IPS-20b (cell line): Measurements from ENCODE around the gene SHOX.
"Not testable (repeated sequence)": the region's sequence is repeated elsewhere in the genome, so short reads cannot be mapped to it uniquely, and the experiment has no call there.

Source experiments
- H3K27ac ChIP-seq: one replicate; pipeline ENCODE4 v1.5.1; 2013; ENCODE audit warnings: low read length
- H3K27me3 ChIP-seq: 2 replicates; pipeline ENCODE4 v1.6.1; 2013; ENCODE audit warnings: mild to moderate bottlenecking, low read length, inconsistent platforms; ENCODE audit not compliant: insufficient read depth
- H3K36me3 ChIP-seq: 2 replicates; pipeline ENCODE4 v1.6.1; 2013; ENCODE audit warnings: low read depth, mild to moderate bottlenecking, inconsistent platforms, low read length, moderate library complexity; ENCODE audit not compliant: insufficient read depth
- H3K4me1 ChIP-seq: 2 replicates; pipeline ENCODE4 v1.6.1; 2013; ENCODE audit warnings: mild to moderate bottlenecking, control low read depth, inconsistent platforms, low read length, moderate library complexity; ENCODE audit not compliant: insufficient read depth
- H3K4me3 ChIP-seq: 2 replicates; pipeline ENCODE4 v1.5.1; 2013; ENCODE audit warnings: mild to moderate bottlenecking, low read length, inconsistent platforms
- H3K9ac ChIP-seq: 2 replicates; pipeline ENCODE4 v1.6.1; 2013; ENCODE audit warnings: low read depth, mild to moderate bottlenecking, inconsistent platforms, low read length, moderate library complexity
- H3K9me3 ChIP-seq: 2 replicates; pipeline ENCODE4 v1.6.1; 2013; ENCODE audit warnings: mild to moderate bottlenecking, low read depth, low read length, inconsistent platforms; ENCODE audit not compliant: insufficient read depth

Gene SHOX

DNA sequence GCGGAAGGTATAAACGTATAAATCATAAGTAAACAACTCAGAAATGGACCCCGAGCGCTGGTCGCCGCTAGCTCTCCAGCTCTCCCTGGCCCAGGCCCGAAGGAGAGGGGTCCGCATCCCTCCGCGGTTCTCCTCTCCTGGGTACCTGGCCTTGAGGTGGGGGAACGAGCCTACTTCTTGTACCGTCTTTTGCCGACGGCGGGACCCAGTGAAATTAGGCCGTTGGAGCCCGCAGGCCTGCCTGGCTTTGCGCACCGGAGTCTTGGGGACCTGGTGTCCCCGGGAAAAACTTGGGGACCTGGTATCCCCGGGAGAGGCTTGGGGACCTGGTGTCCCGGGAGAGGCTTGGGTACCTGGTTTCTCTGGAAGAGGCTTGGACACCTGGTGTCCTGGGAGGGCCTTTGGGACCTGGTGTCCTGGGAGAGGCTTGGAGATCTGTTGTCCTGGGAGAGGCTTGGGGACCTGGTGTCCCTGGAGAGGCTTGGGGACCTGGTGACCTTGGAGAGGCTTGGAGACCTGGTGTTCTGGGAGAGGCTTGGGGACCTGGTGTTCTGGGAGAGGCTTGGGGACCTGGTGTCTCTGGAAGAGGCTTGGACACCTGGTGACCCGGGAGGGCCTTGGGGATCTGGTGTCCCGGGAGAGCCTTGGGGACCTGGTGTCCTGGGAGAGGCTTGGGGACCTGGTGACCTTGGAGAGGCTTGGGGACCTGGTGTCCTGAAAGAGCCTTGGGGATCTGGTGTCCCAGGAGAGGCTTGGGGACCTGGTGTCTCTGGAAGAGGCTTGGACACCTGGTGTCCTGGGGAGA lies 12.0 kb downstream of the SHOX start:
- peaks cover 94% of the 10 kb centered on the region for H3K27me3 ChIP-seq
- H3K27ac ChIP-seq = no peak overlapping the region
- no peaks in the 10 kb centered on the region; the same call in 1 of the 2 replicates for H3K9me3 ChIP-seq
- H3K4me3 ChIP-seq = no peak overlapping the region
- H3K36me3 ChIP-seq = no peaks in the 10 kb centered on the region
- H3K9ac ChIP-seq = no peak overlapping the region
- peaks cover 2% of the 10 kb centered on the region; the same call in 1 of the 2 replicates for H3K4me1 ChIP-seq

GRCh38 chrX:643241-643595 lies 12.6 kb downstream of the SHOX start:
- Histone ChIP-seq H3K36me3 (no peaks in the 10 kb centered on the region), H3K4me1 (peaks cover 2% of the 10 kb centered on the region; the same call in 1 of the 2 replicates), H3K27ac (no peak overlapping the region), H3K9me3 (no peaks in the 10 kb centered on the region; the same call in 1 of the 2 replicates), H3K9ac (no peak overlapping the region), H3K4me3 (no peak overlapping the region), H3K27me3 (peaks cover 88% of the 10 kb centered on the region)

- Histone ChIP-seq H3K27me3 (peaks cover 86% of the 10 kb centered on the region), H3K9ac (no peak overlapping the region), H3K27ac (no peak overlapping the region), H3K4me3 (no peak overlapping the region; the same call in 1 of the 2 replicates), H3K4me1 (0 out of 2 replicates have a peak, but pooled peaks cover 2% of the 10 kb centered on the region), H3K9me3 (no peaks in the 10 kb centered on the region; the same call in 1 of the 2 replicates), H3K36me3 (no peaks in the 10 kb centered on the region)
Observed at GRCh38 chrX:643911-644303, 13.3 kb downstream of the SHOX start.

DNA sequence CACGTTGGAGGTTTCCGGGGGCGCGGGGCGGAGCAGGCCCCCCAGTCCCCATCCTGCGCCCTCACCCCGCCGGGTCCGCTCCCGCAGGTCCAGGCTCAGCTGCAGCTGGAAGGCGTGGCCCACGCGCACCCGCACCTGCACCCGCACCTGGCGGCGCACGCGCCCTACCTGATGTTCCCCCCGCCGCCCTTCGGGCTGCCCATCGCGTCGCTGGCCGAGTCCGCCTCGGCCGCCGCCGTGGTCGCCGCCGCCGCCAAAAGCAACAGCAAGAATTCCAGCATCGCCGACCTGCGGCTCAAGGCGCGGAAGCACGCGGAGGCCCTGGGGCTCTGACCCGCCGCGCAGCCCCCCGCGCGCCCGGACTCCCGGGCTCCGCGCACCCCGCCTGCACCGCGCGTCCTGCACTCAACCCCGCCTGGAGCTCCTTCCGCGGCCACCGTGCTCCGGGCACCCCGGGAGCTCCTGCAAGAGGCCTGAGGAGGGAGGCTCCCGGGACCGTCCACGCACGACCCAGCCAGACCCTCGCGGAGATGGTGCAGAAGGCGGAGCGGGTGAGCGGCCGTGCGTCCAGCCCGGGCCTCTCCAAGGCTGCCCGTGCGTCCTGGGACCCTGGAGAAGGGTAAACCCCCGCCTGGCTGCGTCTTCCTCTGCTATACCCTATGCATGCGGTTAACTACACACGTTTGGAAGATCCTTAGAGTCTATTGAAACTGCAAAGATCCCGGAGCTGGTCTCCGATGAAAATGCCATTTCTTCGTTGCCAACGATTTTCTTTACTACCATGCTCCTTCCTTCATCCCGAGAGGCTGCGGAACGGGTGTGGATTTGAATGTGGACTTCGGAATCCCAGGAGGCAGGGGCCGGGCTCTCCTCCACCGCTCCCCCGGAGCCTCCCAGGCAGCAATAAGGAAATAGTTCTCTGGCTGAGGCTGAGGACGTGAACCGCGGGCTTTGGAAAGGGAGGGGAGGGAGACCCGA lies 14.0 kb downstream of the SHOX start:
- peaks cover 83% of the 10 kb centered on the region for H3K27me3 ChIP-seq
- H3K9me3 ChIP-seq = no peaks in the 10 kb centered on the region; the same call in 1 of the 2 replicates

GRCh38 chrX:646228-646495 lies 15.6 kb downstream of the SHOX start:
- Histone ChIP-seq H3K27me3 (peaks cover 76% of the 10 kb centered on the region), H3K27ac (no peak overlapping the region), H3K4me1 (no peaks in the 10 kb centered on the region), H3K36me3 (no peaks in the 10 kb centered on the region), H3K9ac (no peak overlapping the region), H3K9me3 (no peaks in the 10 kb centered on the region; the same call in 1 of the 2 replicates), H3K4me3 (no peak overlapping the region)

More for the DNA sequence above, 14.0 kb downstream of the SHOX start:
- H3K27ac ChIP-seq = no peak overlapping the region
- H3K4me1 ChIP-seq = no peaks in the 10 kb centered on the region
- peak overlapping the region; percentile 56 for H3K4me3 ChIP-seq
- no peak overlapping the region for H3K9ac ChIP-seq
- no peaks in the 10 kb centered on the region for H3K36me3 ChIP-seq

DNA sequence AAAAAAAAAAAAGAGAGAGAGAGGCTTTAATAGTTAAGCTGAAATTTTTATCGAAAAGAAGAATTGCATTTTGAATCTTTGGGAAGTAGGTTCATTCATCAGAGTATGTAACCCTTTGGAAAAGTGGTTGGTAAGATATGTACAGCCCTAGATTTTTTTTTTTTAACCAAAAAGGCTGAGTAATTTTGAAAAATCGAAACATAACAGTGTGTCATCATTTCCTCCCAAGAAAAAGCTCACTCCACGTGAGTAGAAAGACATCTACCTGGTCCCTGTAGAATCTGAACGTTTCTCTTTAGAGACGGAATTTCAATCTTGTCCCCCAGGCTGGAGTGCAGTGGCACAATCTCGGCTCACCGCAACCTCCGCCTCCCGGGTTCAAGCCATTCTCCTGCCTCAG lies 16.2 kb downstream of the SHOX start:
- H3K27me3 ChIP-seq = peaks cover 70% of the 10 kb centered on the region
- H3K9ac ChIP-seq = no peak overlapping the region
- H3K9me3 ChIP-seq = no peaks in the 10 kb centered on the region; the same call in 1 of the 2 replicates
- H3K27ac ChIP-seq = no peak overlapping the region
- H3K36me3 ChIP-seq = no peaks in the 10 kb centered on the region
- H3K4me1 ChIP-seq = no peaks in the 10 kb centered on the region
- H3K4me3 ChIP-seq = no peak overlapping the region

DNA sequence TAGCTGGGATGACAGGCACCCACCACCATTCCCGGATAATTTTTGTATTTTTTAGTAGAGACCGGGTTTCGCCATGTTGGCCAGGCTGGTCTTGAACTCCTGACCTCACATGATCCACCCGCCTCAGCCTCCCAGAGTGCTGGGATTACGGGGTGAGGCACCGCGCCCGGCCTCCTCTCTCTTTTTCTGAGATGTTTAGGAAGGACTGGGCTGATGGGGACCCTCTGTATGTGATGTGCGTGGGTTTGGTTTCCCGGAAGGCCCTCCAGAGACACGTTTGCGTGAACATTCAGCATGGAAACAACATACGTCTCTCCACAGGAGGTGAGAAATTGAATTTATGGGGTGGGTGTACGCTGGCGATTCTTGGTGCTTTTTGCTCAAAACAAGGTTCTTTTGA lies 18.6 kb downstream of the SHOX start:
- Histone ChIP-seq H3K27ac (no peak overlapping the region), H3K4me1 (no peaks in the 10 kb centered on the region), H3K9ac (no peak overlapping the region), H3K36me3 (no peaks in the 10 kb centered on the region), H3K4me3 (no peak overlapping the region), H3K27me3 (peaks cover 46% of the 10 kb centered on the region), H3K9me3 (no peaks in the 10 kb centered on the region; the same call in 1 of the 2 replicates)

DNA sequence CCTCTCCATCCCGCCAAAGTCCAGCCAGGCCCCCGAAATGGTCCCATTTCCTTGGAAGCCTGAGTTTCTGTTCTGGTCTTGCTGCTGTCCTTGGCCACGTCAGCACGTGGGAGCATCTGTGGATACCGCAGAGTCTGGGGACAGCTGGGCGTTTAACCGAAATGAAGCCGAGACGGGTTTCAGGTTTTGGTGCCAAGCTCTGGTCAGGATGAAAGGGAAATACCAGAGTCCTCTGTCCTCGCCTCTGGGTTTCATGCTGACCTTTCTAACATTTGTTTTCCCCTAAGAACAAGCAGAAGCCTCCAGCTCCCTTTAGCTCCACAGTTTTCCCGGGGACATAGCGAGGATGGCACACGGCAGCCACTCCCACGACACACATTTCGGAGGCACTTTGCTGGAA lies 19.7 kb downstream of the SHOX start:
- Histone ChIP-seq H3K27me3 (peaks cover 34% of the 10 kb centered on the region), H3K4me1 (no peaks in the 10 kb centered on the region), H3K4me3 (no peak overlapping the region), H3K9ac (no peak overlapping the region), H3K27ac (no peak overlapping the region), H3K9me3 (no peaks in the 10 kb centered on the region; the same call in 1 of the 2 replicates), H3K36me3 (no peaks in the 10 kb centered on the region)

- H3K9me3 ChIP-seq = no peaks in the 10 kb centered on the region; the same call in 1 of the 2 replicates
- H3K4me1 ChIP-seq = no peaks in the 10 kb centered on the region
- peaks cover 29% of the 10 kb centered on the region for H3K27me3 ChIP-seq
- H3K36me3 ChIP-seq = no peaks in the 10 kb centered on the region
- no peak overlapping the region for H3K27ac ChIP-seq
- H3K9ac ChIP-seq = no peak overlapping the region
- no peak overlapping the region for H3K4me3 ChIP-seq
Observed at GRCh38 chrX:650811-651210, 20.2 kb downstream of the SHOX start.

- not testable (repeated sequence) for H3K27ac ChIP-seq, H3K9ac ChIP-seq, H3K36me3 ChIP-seq, H3K4me1 ChIP-seq, H3K9me3 ChIP-seq, H3K4me3 ChIP-seq
- H3K27me3 ChIP-seq = peaks cover 18% of the 10 kb centered on the region
Observed at GRCh38 chrX:651922-652321, 21.3 kb downstream of the SHOX start.

- H3K36me3 ChIP-seq = no peaks in the 10 kb centered on the region
- H3K27me3 ChIP-seq = peaks cover 17% of the 10 kb centered on the region; the same call in 1 of the 2 replicates
- H3K4me3 ChIP-seq = no peak overlapping the region
- no peak overlapping the region for H3K27ac ChIP-seq
- H3K4me1 ChIP-seq = no peaks in the 10 kb centered on the region
- no peaks in the 10 kb centered on the region; the same call in 1 of the 2 replicates for H3K9me3 ChIP-seq
- no peak overlapping the region for H3K9ac ChIP-seq
Observed at GRCh38 chrX:652341-652741, 21.8 kb downstream of the SHOX start.
